B cell (primary cell): ENCODE measurements around the gene SIGMAR1. TPM values are rescaled to one million over a fixed set of nuclear protein-coding genes. Genes with fewer than 3 reads are reported as not detected.

Source experiments
- ATAC-seq: fragments of 200-7000 bp; cut with Tn5 transposase; one replicate; pipeline ENCODE4 v1.10.0; 2021; ENCODE audit warnings: low read depth, mild to moderate bottlenecking, moderate number of reproducible peaks, moderate library complexity
- CTCF ChIA-PET: fragments of 350-600 bp; sonication (Branson Sonifier 250); formaldehyde crosslinking; loops from one replicate; lab custom pipeline; 2021; ENCODE audit warnings: antibody characterized with exemption, inconsistent platforms; lab: Charles Lee
- POLR2A ChIA-PET: fragments of 350-600 bp; sonication (Branson Sonifier 250); formaldehyde crosslinking; loops from one replicate; lab custom pipeline; 2021; ENCODE audit warnings: antibody characterized with exemption; lab: Charles Lee
- DNase-seq: peaks from one replicate; pipeline ENCODE4 v3.0.0; 2013
- H2AFZ ChIP-seq: 2 replicates; pipeline ENCODE4 v1.6.1; 2012; ENCODE audit warnings: mild to moderate bottlenecking, low read depth, low read length; ENCODE audit not compliant: insufficient read depth, poor library complexity, severe bottlenecking
- H3K27ac ChIP-seq, 2 donors: 1 replicate in 1 of 2; 2 replicates in 1 of 2; pipeline ENCODE4 v1.5.1; 2012 to 2013; ENCODE audit warnings: low read length in 2 of 2, mild to moderate bottlenecking in 2 of 2, moderate library complexity in 1 of 2
- H3K27me3 ChIP-seq, 4 experiments: fragments of 200-600 bp in 1 of 4; sonication (generic) in 1 of 4; replicated peaks in 1 of 4; 1 replicate in 2 of 4; 2 replicates in 2 of 4; pipeline versions ENCODE4 v1.6.1 to v1.7.0; 2013 to 2016; ENCODE audit warnings: low read length in 3 of 4, mild to moderate bottlenecking in 2 of 4, mixed read lengths in 1 of 4, moderate library complexity in 1 of 4; ENCODE audit not compliant: insufficient read depth in 4 of 4, control insufficient read depth in 3 of 4; ENCODE audit errors: control extremely low read depth in 1 of 4
- H3K36me3 ChIP-seq, 2 experiments: replicated peaks in 1 of 2; 1 replicate in 1 of 2; 2 replicates in 1 of 2; pipeline versions ENCODE4 v1.6.1 to v1.7.1; 2013; ENCODE audit warnings: low read length in 1 of 2; ENCODE audit not compliant: insufficient read depth in 2 of 2, control insufficient read depth in 1 of 2; ENCODE audit errors: control extremely low read depth in 1 of 2, extremely low read depth in 1 of 2
- H3K4me1 ChIP-seq, 2 donors: fragments of 200-600 bp in 1 of 2; sonication (generic) in 1 of 2; 1 replicate in 1 of 2; 2 replicates in 1 of 2; pipeline versions ENCODE4 v1.5.1 to v1.6.1; 2013 to 2017; ENCODE audit warnings: low read length in 2 of 2; ENCODE audit not compliant: control insufficient read depth in 2 of 2, insufficient read depth in 2 of 2
- H3K4me2 ChIP-seq: replicated peaks from 2 replicates; pipeline ENCODE3; 2012; ENCODE audit warnings: mild to moderate bottlenecking, low read depth, low read length; ENCODE audit not compliant: poor library complexity, severe bottlenecking
- H3K4me3 ChIP-seq, 5 experiments: fragments of 200-600 bp in 1 of 5; sonication (generic) in 1 of 5; 1 replicate in 3 of 5; 2 replicates in 2 of 5; pipeline versions ENCODE4 v1.5.1 to v1.7.0; 2011 to 2016; ENCODE audit warnings: low read length in 4 of 5, mild to moderate bottlenecking in 4 of 5, low read depth in 2 of 5, control low read depth in 1 of 5, moderate library complexity in 1 of 5; ENCODE audit not compliant: insufficient read depth in 1 of 5; ENCODE audit errors: control extremely low read depth in 1 of 5, extremely low read depth in 1 of 5
- H3K79me2 ChIP-seq: fragments of 200-600 bp; sonication (generic); one replicate; pipeline ENCODE4 v1.6.0; 2016; ENCODE audit warnings: low read length; ENCODE audit not compliant: control insufficient read depth, insufficient read depth
- H3K9ac ChIP-seq: fragments of 200-600 bp; sonication (generic); 2 replicates; pipeline ENCODE4 v1.6.1; 2017; ENCODE audit warnings: mild to moderate bottlenecking, low read length, moderate library complexity
- H3K9me3 ChIP-seq, 3 donors: one replicate each; pipeline versions ENCODE4 v1.6.1 to v1.7.1; 2013; ENCODE audit warnings: low read length in 2 of 3; ENCODE audit not compliant: control insufficient read depth in 2 of 3, insufficient read depth in 1 of 3; ENCODE audit errors: control extremely low read depth in 1 of 3
- H4K20me1 ChIP-seq: 2 replicates; pipeline ENCODE4 v1.6.0; 2012; ENCODE audit warnings: mild to moderate bottlenecking, low read length; ENCODE audit not compliant: insufficient read depth, control insufficient read depth, poor library complexity, severe bottlenecking
- H3K27ac Mint-ChIP-seq: one replicate; pipeline ENCODE4 v1.8.0; 2021; ENCODE audit warnings: mixed read lengths
- H3K27me3 Mint-ChIP-seq: one replicate; pipeline ENCODE4 v1.8.0; 2021; ENCODE audit warnings: mixed read lengths
- H3K4me1 Mint-ChIP-seq: one replicate; pipeline ENCODE4 v1.8.0; 2021; ENCODE audit warnings: mixed read lengths
- H3K4me3 Mint-ChIP-seq: one replicate; pipeline ENCODE4 v1.8.0; 2021; ENCODE audit warnings: mixed read lengths
- H3K9me3 Mint-ChIP-seq: one replicate; pipeline ENCODE4 v1.8.0; 2022; ENCODE audit warnings: mixed read lengths; ENCODE audit not compliant: insufficient read depth
- EZH2 ChIP-seq: IDR thresholded peaks from 2 replicates; pipeline ENCODE4 v1.6.1; 2012; ENCODE audit warnings: borderline replicate concordance, low read depth, mild to moderate bottlenecking, moderate library complexity, low read length; ENCODE audit not compliant: insufficient read depth, poor library complexity, severe bottlenecking
- WGBS: methylation state at CpG from one replicate; pipeline ENCODE4 v1.1.5; 2013; ENCODE audit warnings: missing lambda C conversion rate; ENCODE audit not compliant: insufficient coverage; 5-methylcytosine and 5-hydroxymethylcytosine counted together
- intact Hi-C: fragments of 100-400 bp; cut with micrococcal nuclease; formaldehyde crosslinking; loops from one replicate; pipeline ENCODE4 v1.10.0; 2022
- polyA plus RNA-seq: library from polyadenylated mRNA; depleted of rRNA; stranded (reverse); fragments of >200 nt; gene quantifications from 2 replicates; pipeline ENCODE4 v1.2.3, GENCODE V29; 2012
- total RNA-seq, 2 donors: library from RNA; stranded (reverse); fragments of 120-200 nt in 1 of 2; gene quantifications; 1 replicate in 1 of 2; 2 replicates in 1 of 2; pipeline versions ENCODE4 v1.2.3 to v1.2.4, GENCODE V29; 2013 to 2022
- TF ChIP-seq, protein P1 (sequence below): fragments of 200-600 bp; IDR thresholded peaks from one replicate; pipeline ENCODE4 v1.8.0; 2022; ENCODE audit warnings: antibody characterized with exemption, mild to moderate bottlenecking

The SIGMAR1 gene
- total and polyA plus RNA-seq, 2 donors (not counting 1 experiment from before 2014, with no cell fraction given): 21.4 to 30.7 TPM

DNA sequence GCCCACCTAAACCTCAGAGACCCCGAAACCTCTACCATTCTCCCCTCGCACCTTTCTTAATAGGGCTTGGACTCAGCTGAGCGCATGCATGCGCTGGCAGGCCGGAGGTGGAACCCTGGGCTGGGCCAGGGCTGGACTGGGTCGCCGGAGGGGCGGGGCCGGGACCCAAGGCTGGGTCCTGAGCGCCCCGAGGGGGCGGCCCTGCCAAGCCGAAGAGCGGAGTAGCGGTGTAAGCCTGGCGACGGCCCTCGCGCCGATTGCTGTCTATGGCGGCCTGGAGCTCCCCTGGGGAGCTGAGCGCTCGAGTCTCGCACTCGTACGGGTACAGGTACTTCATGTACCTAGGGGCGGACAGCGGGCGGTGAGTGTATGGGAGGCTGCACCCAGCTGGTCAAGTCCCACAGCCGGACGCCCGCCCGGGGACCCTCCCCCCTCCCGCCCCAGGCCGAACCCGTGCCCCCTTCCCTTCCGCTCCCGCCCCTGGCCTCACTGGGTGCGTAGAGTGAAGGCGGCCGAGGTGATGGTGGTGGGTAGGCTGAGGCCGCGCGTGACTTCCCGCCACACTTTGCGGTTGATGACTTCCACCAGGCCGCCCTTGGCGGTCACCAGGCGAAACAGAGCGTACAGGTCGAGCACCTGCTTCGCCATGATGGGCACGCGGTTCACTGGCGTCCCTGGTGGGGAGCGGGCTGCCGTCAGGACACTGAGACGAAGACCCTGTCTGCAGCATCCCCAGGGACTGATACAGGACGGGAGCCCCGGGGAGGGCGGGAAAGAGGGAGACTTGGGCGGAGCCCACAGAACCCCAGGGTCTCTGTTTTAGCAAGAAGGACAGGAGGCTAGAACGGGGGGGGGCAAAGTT is 14.0 kb downstream of the SIGMAR1 start:
- ChIA-PET POLR2A (interaction anchor here (0.6 kb wide), 1 partner anchor 14 kb away, joined by 4 read pairs; no protein-coding TSS in a partner anchor), CTCF (interaction anchor here (2.0 to 7.6 kb wide), 2 partner anchors 10 to 14 kb away, joined by 5 to 64 read pairs; partner anchors contain the start of gene SIGMAR1)
- Histone ChIP-seq H3K4me1 (peaks cover 43 to 56% of the 10 kb centered on the region in 2 donors), H3K36me3 (no peaks in the 10 kb centered on the region), H3K9ac (peak overlapping the region; percentile 18), H3K27me3 (peaks cover 0 to 77% (median 62%) of the 10 kb centered on the region in 4 experiments), H3K4me3 (peak overlapping the region in 1 of 5 experiments; percentile 12), H3K27ac (no peak overlapping the region), H3K79me2 (peaks cover 25% of the 10 kb centered on the region), H3K9me3 (peaks cover 0 to 41% (median 1%) of the 10 kb centered on the region in 3 donors), H2AFZ (peak overlapping the region; percentile 40), H4K20me1 (peaks cover 6% of the 10 kb centered on the region), H3K4me2 (peak overlapping the region; percentile 70)
- peaks cover 43% of the 10 kb centered on the region for H3K4me1 Mint-ChIP-seq
- no peak for ATAC-seq
- H3K27ac Mint-ChIP-seq: no peak overlapping the region
- peaks cover 61% of the 10 kb centered on the region for H3K27me3 Mint-ChIP-seq
- peak overlapping the region; percentile 67 for H3K4me3 Mint-ChIP-seq
- DNase-seq: peak; percentile 58
- intact Hi-C loops: no loop called here
- TF ChIP-seq EZH2: peak; percentile 26
- TF ChIP-seq, protein P1, sequence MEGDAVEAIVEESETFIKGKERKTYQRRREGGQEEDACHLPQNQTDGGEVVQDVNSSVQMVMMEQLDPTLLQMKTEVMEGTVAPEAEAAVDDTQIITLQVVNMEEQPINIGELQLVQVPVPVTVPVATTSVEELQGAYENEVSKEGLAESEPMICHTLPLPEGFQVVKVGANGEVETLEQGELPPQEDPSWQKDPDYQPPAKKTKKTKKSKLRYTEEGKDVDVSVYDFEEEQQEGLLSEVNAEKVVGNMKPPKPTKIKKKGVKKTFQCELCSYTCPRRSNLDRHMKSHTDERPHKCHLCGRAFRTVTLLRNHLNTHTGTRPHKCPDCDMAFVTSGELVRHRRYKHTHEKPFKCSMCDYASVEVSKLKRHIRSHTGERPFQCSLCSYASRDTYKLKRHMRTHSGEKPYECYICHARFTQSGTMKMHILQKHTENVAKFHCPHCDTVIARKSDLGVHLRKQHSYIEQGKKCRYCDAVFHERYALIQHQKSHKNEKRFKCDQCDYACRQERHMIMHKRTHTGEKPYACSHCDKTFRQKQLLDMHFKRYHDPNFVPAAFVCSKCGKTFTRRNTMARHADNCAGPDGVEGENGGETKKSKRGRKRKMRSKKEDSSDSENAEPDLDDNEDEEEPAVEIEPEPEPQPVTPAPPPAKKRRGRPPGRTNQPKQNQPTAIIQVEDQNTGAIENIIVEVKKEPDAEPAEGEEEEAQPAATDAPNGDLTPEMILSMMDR: no peak
- no peaks in the 10 kb centered on the region for H3K9me3 Mint-ChIP-seq
- 7% methylated on average over 56 of the region's 63 CpGs for WGBS
